Neural cell (in vitro differentiated cells): ENCODE results near the gene SDC4.

Experiments
- EP300 ChIP-seq: fragments of 450-650 bp; conservative IDR thresholded peaks from 2 replicates; pipeline ENCODE4 v1.6.1; 2014; ENCODE audit warnings: antibody characterized with exemption, mild to moderate bottlenecking, moderate library complexity; ENCODE audit not compliant: poor library complexity, severe bottlenecking
- EZH2 ChIP-seq: fragments of 200-600, 300-800 bp; shearing (Covaris generic), sonication (generic); IDR thresholded peaks from 2 replicates; pipeline ENCODE4 v1.6.1; 2014; ENCODE audit warnings: antibody characterized with exemption, low read length, borderline replicate concordance, mild to moderate bottlenecking; ENCODE audit not compliant: insufficient read depth, poor library complexity, severe bottlenecking
- MXI1 ChIP-seq: fragments of 450-650 bp; conservative IDR thresholded peaks from 2 replicates; pipeline ENCODE4 v1.6.1; 2014; ENCODE audit warnings: antibody characterized with exemption, mild to moderate bottlenecking; ENCODE audit not compliant: poor library complexity, severe bottlenecking
- POLR2AphosphoS5 ChIP-seq: IDR thresholded peaks from 2 replicates; pipeline ENCODE4 v1.6.1; 2012
- RAD21 ChIP-seq: fragments of 450-650 bp; conservative IDR thresholded peaks from 2 replicates; pipeline ENCODE4 v1.6.1; 2014; ENCODE audit warnings: antibody characterized with exemption, mild to moderate bottlenecking, moderate library complexity
- REST ChIP-seq: IDR thresholded peaks from 2 replicates; pipeline ENCODE4 v1.6.1; 2012; ENCODE audit warnings: borderline replicate concordance
- SMC3 ChIP-seq: fragments of 450-650 bp; conservative IDR thresholded peaks from 2 replicates; pipeline ENCODE4 v1.6.1; 2014; ENCODE audit warnings: antibody characterized with exemption, mild to moderate bottlenecking, moderate library complexity; ENCODE audit not compliant: poor library complexity
- TF ChIP-seq, protein P1 (sequence below): fragments of 450-650 bp; IDR thresholded peaks from 2 replicates; pipeline ENCODE4 v1.5.1; 2014; ENCODE audit warnings: antibody characterized with exemption, mild to moderate bottlenecking, moderate library complexity; ENCODE audit not compliant: poor library complexity, severe bottlenecking

DNA sequence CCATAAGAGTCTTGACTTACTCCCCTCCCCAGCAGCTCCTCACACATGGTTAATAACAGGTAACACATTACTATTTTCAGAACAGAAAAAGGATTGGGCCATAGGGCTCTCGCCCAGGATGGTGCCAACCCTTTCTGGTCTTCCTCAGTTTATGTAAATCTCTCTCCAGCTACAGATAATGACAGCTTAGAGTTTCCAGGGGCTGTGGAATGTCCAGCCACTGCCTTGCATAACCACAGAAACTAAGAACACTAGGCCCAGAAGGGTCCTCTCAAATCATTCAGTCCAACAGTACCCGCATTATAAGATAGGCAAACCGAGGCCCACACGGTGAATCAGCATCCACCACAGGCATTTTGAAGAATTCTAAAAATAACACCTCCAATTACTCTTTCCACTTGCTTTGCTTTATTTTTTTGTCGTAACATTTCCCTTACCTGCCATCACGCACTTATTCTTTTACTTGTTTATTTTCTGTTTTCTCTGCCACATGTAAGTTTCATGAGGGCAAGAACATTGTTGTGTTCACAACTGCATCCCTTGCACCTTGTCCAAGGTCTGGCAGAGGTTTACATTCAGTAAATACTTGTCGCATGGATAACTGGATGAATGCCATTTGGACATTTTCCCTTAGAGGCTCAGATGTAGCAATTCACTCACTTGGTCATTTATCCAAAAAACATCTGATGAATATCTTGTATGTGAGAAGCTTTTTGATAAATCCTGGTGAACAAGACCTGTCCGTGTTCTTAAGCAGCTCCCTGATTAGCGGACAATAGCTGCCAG, 6.4 kb upstream of the SDC4 start:
- TF ChIP-seq RAD21 (no peak), EZH2 (no peak), EP300 (no peak), POLR2AphosphoS5 (no peak), MXI1 (no peak), SMC3 (no peak), REST (no peak)
- TF ChIP-seq, protein P1, sequence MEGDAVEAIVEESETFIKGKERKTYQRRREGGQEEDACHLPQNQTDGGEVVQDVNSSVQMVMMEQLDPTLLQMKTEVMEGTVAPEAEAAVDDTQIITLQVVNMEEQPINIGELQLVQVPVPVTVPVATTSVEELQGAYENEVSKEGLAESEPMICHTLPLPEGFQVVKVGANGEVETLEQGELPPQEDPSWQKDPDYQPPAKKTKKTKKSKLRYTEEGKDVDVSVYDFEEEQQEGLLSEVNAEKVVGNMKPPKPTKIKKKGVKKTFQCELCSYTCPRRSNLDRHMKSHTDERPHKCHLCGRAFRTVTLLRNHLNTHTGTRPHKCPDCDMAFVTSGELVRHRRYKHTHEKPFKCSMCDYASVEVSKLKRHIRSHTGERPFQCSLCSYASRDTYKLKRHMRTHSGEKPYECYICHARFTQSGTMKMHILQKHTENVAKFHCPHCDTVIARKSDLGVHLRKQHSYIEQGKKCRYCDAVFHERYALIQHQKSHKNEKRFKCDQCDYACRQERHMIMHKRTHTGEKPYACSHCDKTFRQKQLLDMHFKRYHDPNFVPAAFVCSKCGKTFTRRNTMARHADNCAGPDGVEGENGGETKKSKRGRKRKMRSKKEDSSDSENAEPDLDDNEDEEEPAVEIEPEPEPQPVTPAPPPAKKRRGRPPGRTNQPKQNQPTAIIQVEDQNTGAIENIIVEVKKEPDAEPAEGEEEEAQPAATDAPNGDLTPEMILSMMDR, result no peak
